NCI-H2107 treated with DMSO at 0.1 percent for 48 hours (cell line): Measurements from ENCODE around the gene NOL4L.
"Not testable (repeated sequence)": the region's sequence is repeated elsewhere in the genome, so short reads cannot be mapped to it uniquely, and the experiment has no call there.

Experiments used
- DNase-seq: peaks from one replicate; lab custom pipeline; 2025; ENCODE audit not compliant: unreplicated experiment; lab: John Stamatoyannopoulos, UW

Gene NOL4L

GRCh38 chr20:32434434-32434833, 150.7 kb downstream of the NOL4L start:
- no peak for DNase-seq

GRCh38 chr20:32433311-32434021, 151.7 kb downstream of the NOL4L start:
- no peak for DNase-seq

- peak; percentile 55 for DNase-seq
Measured at GRCh38 chr20:32432277-32432676, 152.9 kb downstream of the NOL4L start.

- DNase-seq, result no peak
Measured at GRCh38 chr20:32431457-32431856, 153.7 kb downstream of the NOL4L start.

- no peak for DNase-seq
Measured at GRCh38 chr20:32429745-32430360, 155.3 kb downstream of the NOL4L start.

GRCh38 chr20:32429343-32429742, 155.8 kb downstream of the NOL4L start:
- DNase-seq, result peak; percentile 5

- no peak for DNase-seq
Measured at GRCh38 chr20:32427996-32428395, 157.1 kb downstream of the NOL4L start.

GRCh38 chr20:32421290-32421689, 163.8 kb downstream of the NOL4L start:
- no peak for DNase-seq

GRCh38 chr20:32418376-32418775, 166.8 kb downstream of the NOL4L start:
- DNase-seq, result no peak

GRCh38 chr20:32416206-32416605, 168.9 kb downstream of the NOL4L start:
- DNase-seq, result no peak

- no peak for DNase-seq
Measured at GRCh38 chr20:32415494-32415893, 169.6 kb downstream of the NOL4L start.

GRCh38 chr20:32411955-32412706, 173.0 kb downstream of the NOL4L start:
- DNase-seq, result no peak

- not testable (repeated sequence) for DNase-seq
Measured at GRCh38 chr20:32407131-32407750, 177.9 kb downstream of the NOL4L start.

- no peak for DNase-seq
Measured at GRCh38 chr20:32406701-32407100, 178.4 kb downstream of the NOL4L start.

GRCh38 chr20:32404017-32404416, 181.1 kb downstream of the NOL4L start:
- DNase-seq, result no peak

GRCh38 chr20:32400476-32400875, 184.7 kb downstream of the NOL4L start:
- DNase-seq, result no peak

- no peak for DNase-seq
Measured at GRCh38 chr20:32397567-32398084, 187.5 kb downstream of the NOL4L start.

GRCh38 chr20:32396646-32397160, 188.4 kb downstream of the NOL4L start:
- DNase-seq, result no peak

- no peak for DNase-seq
Measured at GRCh38 chr20:32395066-32395465, 190.1 kb downstream of the NOL4L start.
